NCI-H128 (cell line): ENCODE data around the gene ERGIC1.
"Not testable (repeated sequence)": the region's sequence is repeated elsewhere in the genome, so short reads cannot be mapped to it uniquely, and the experiment has no call there.

Source experiments
- DNase-seq: peaks from one replicate; lab custom pipeline; 2025; ENCODE audit not compliant: unreplicated experiment; lab: John Stamatoyannopoulos, UW

ERGIC1 gene

GRCh38 chr5:172877466-172878260 is 43.6 kb downstream of the ERGIC1 start:
- no peak for DNase-seq

GRCh38 chr5:172878585-172878932 is 44.5 kb downstream of the ERGIC1 start:
- no peak for DNase-seq

- no peak for DNase-seq
Observed at GRCh38 chr5:172878933-172879752, 45.1 kb downstream of the ERGIC1 start.

GRCh38 chr5:172881691-172882370 is 47.8 kb downstream of the ERGIC1 start:
- DNase-seq: no peak

GRCh38 chr5:172883066-172883465 is 49.0 kb downstream of the ERGIC1 start:
- no peak for DNase-seq

GRCh38 chr5:172885597-172886340 is 51.7 kb downstream of the ERGIC1 start:
- no peak for DNase-seq

- no peak for DNase-seq
Observed at GRCh38 chr5:172886476-172886875, 52.4 kb downstream of the ERGIC1 start.

- no peak for DNase-seq
Observed at GRCh38 chr5:172886974-172887501, 53.0 kb downstream of the ERGIC1 start.

GRCh38 chr5:172887692-172888091 is 53.6 kb downstream of the ERGIC1 start:
- no peak for DNase-seq

- DNase-seq: no peak
Observed at GRCh38 chr5:172890659-172891058, 56.6 kb downstream of the ERGIC1 start.

GRCh38 chr5:172891716-172892421 is 57.8 kb downstream of the ERGIC1 start:
- DNase-seq: no peak

GRCh38 chr5:172892713-172893112 is 58.7 kb downstream of the ERGIC1 start:
- DNase-seq: no peak

GRCh38 chr5:172894767-172895388 is 60.8 kb downstream of the ERGIC1 start:
- DNase-seq: no peak

GRCh38 chr5:172895549-172895948 is 61.5 kb downstream of the ERGIC1 start:
- no peak for DNase-seq

- no peak for DNase-seq
Observed at GRCh38 chr5:172896465-172896864, 62.4 kb downstream of the ERGIC1 start.

- DNase-seq: not testable (repeated sequence)
Observed at GRCh38 chr5:172897067-172897466, 63.0 kb downstream of the ERGIC1 start.

GRCh38 chr5:172897481-172898217 is 63.6 kb downstream of the ERGIC1 start:
- no peak for DNase-seq

- DNase-seq: no peak
Observed at GRCh38 chr5:172898218-172898842, 64.3 kb downstream of the ERGIC1 start.
